HepG2 (cell line): ENCODE measurements around the gene INPP5E. TPM values are rescaled to one million over a fixed set of nuclear protein-coding genes. Genes with fewer than 3 reads are reported as not detected.

Source experiments
- ARID5B ChIP-seq: IDR thresholded peaks from 2 replicates; pipeline ENCODE4 v1.4.0; 2020; ENCODE audit warnings: mild to moderate bottlenecking, missing genetic modification reagents
- EP300 ChIP-seq, 3 experiments: sonication (generic) in 1 of 3; formaldehyde crosslinking in 1 of 3; IDR thresholded peaks; 2 replicates each; pipeline versions ENCODE4 v1.5.1 to v1.6.1; 2011 to 2020; ENCODE audit warnings: low read depth in 2 of 3, low read length in 2 of 3, borderline replicate concordance in 1 of 3, improper control_type of control experiment in 1 of 3, mild to moderate bottlenecking in 1 of 3, missing genetic modification reagents in 1 of 3, moderate library complexity in 1 of 3
- GMEB1 ChIP-seq: sonication (generic); formaldehyde crosslinking; IDR thresholded peaks from 2 replicates; pipeline ENCODE4 v1.5.1; 2020; ENCODE audit warnings: missing genetic modification reagents, mild to moderate bottlenecking, borderline replicate concordance
- KAT8 ChIP-seq: IDR thresholded peaks from 2 replicates; pipeline ENCODE4 v1.6.1; 2016; ENCODE audit warnings: missing genetic modification reagents, missing compliant biosample characterization
- MAF1 ChIP-seq: sonication (generic); formaldehyde crosslinking; IDR thresholded peaks from 2 replicates; pipeline ENCODE4 v1.5.0; 2020; ENCODE audit warnings: missing genetic modification reagents, borderline replicate concordance
- SALL1 ChIP-seq: sonication (generic); formaldehyde crosslinking; IDR thresholded peaks from 2 replicates; pipeline ENCODE4 v1.8.0; 2022; ENCODE audit warnings: mild to moderate bottlenecking, missing genetic modification reagents
- SRY ChIP-seq: sonication (generic); formaldehyde crosslinking; IDR thresholded peaks from 2 replicates; pipeline ENCODE4 v1.8.0; 2022; ENCODE audit warnings: mild to moderate bottlenecking, missing genetic modification reagents
- ZBTB8A ChIP-seq: sonication (generic); formaldehyde crosslinking; IDR thresholded peaks from 2 replicates; pipeline ENCODE4 v1.4.0; 2020; ENCODE audit warnings: mild to moderate bottlenecking, low read depth, missing genetic modification reagents, borderline replicate concordance
- ZIK1 ChIP-seq: sonication (generic); formaldehyde crosslinking; IDR thresholded peaks from 2 replicates; pipeline ENCODE4 v1.5.0; 2020; ENCODE audit warnings: mild to moderate bottlenecking, low read depth, missing genetic modification reagents, borderline replicate concordance
- ZNF205 ChIP-seq: IDR thresholded peaks from 2 replicates; pipeline ENCODE4 v1.6.1; 2018; ENCODE audit warnings: missing biosample characterization, missing genetic modification reagents
- ZNF207 ChIP-seq: fragments of 450-650 bp; IDR thresholded peaks from 2 replicates; pipeline ENCODE4 v1.6.1; 2016; ENCODE audit warnings: antibody characterized with exemption, borderline replicate concordance
- ZNF276 ChIP-seq: sonication (generic); formaldehyde crosslinking; IDR thresholded peaks from 2 replicates; pipeline ENCODE4 v1.4.0; 2020; ENCODE audit warnings: mild to moderate bottlenecking, low read depth, missing genetic modification reagents
- ZNF280B ChIP-seq: sonication (generic); formaldehyde crosslinking; IDR thresholded peaks from 2 replicates; pipeline ENCODE4 v1.5.0; 2020; ENCODE audit warnings: missing genetic modification reagents, mild to moderate bottlenecking, borderline replicate concordance
- ZNF484 ChIP-seq: sonication (generic); formaldehyde crosslinking; IDR thresholded peaks from 2 replicates; pipeline ENCODE4 v1.5.1; 2020; ENCODE audit warnings: mild to moderate bottlenecking, low read depth, missing genetic modification reagents, borderline replicate concordance
- ZNF547 ChIP-seq: sonication (generic); formaldehyde crosslinking; IDR thresholded peaks from 2 replicates; pipeline ENCODE4 v1.5.1; 2020; ENCODE audit warnings: mild to moderate bottlenecking, missing genetic modification reagents
- ZNF570 ChIP-seq: sonication (generic); formaldehyde crosslinking; IDR thresholded peaks from 2 replicates; pipeline ENCODE4 v1.4.0; 2020; ENCODE audit warnings: mild to moderate bottlenecking, missing genetic modification reagents, borderline replicate concordance
- ZSCAN22 ChIP-seq: sonication (generic); formaldehyde crosslinking; IDR thresholded peaks from 2 replicates; pipeline ENCODE4 v1.4.0; 2020; ENCODE audit warnings: mild to moderate bottlenecking, missing genetic modification reagents
- polyA plus RNA-seq, 8 experiments: library from polyadenylated mRNA; depleted of rRNA in 3 of 8; stranded (reverse) in 7 of 8; unstranded in 1 of 8; fragments of >200 nt; fragmentation: Illumina TruSeq in 4 of 8; extraction: Trizol in 4 of 8; gene quantifications; 2 replicates each; pipeline versions ENCODE4 v1.2.1 to v1.2.3, GENCODE V29; 2011 to 2016; ENCODE audit warnings: low read depth in 4 of 8, missing spikeins in 1 of 8, mixed read lengths in 1 of 8; ENCODE audit not compliant: insufficient read depth in 1 of 8
- total RNA-seq, 5 experiments: library from RNA; depleted of rRNA; stranded (reverse); fragments of >200 nt; fragmentation: Illumina TruSeq; extraction: Trizol; gene quantifications; 2 replicates each; pipeline ENCODE4 v1.2.3, GENCODE V29; 2016; ENCODE audit warnings: low read depth in 1 of 5

Gene INPP5E
- total and polyA plus RNA-seq, 2 of the 13 experiments (the other 11 are each of a cell fraction or from before 2014, with no cell fraction given), result 5.5 TPM

GRCh38 chr9:136482793-136483588, 43.3 kb upstream of the INPP5E start, which contains the start of gene SEC16A (continued):
- TF ChIP-seq GMEB1 (CRISPR knock-in tag) (peak; percentile 75), ZNF547 (CRISPR knock-in tag) (no peak), EP300 (IDR thresholded peaks at IDR 0.05; ENCODE audit: low read depth in 2 of 2, low read length in 2 of 2) (0 out of 4 replicates have a peak, but pooled peaks of 1 of the 2 experiments have one; percentile 15), EP300 (CRISPR knock-in tag; IDR thresholded peaks at IDR 0.05; ENCODE audit: borderline replicate concordance) (no peak), ZBTB8A (CRISPR knock-in tag) (no peak), ZSCAN22 (CRISPR knock-in tag) (no peak), ZNF570 (CRISPR knock-in tag) (no peak), ZNF276 (CRISPR knock-in tag) (no peak), ZNF280B (no peak; the same call in 1 of the 2 replicates), ARID5B (CRISPR knock-in tag) (no peak), KAT8 (CRISPR knock-in tag) (no peak; the same call in 1 of the 2 replicates), SRY (CRISPR knock-in tag) (peak; percentile 77; the same call in 1 of the 2 replicates), MAF1 (CRISPR knock-in tag) (no peak), SALL1 (CRISPR knock-in tag) (peak; percentile 78), ZNF207 (no peak), ZNF205 (CRISPR knock-in tag) (0 out of 2 replicates have a peak, but pooled peaks have one; percentile 35), ZNF484 (no peak), ZIK1 (CRISPR knock-in tag) (no peak)
